MM.1S (cell line): ENCODE data around the gene PLCB2.

Experiments used
- CTCF ChIP-seq: fragments of 300-600 bp; sonication (generic); IDR thresholded peaks from 2 replicates; pipeline ENCODE4 v1.5.1; 2016; ENCODE audit warnings: antibody characterized with exemption, low read length, mixed read lengths
- EZH2 ChIP-seq: fragments of 300-600 bp; sonication (generic); optimal IDR thresholded peaks from 2 replicates; pipeline ENCODE3; 2017; ENCODE audit warnings: low read depth, mild to moderate bottlenecking, antibody characterized with exemption, low read length, mixed read lengths

DNA sequence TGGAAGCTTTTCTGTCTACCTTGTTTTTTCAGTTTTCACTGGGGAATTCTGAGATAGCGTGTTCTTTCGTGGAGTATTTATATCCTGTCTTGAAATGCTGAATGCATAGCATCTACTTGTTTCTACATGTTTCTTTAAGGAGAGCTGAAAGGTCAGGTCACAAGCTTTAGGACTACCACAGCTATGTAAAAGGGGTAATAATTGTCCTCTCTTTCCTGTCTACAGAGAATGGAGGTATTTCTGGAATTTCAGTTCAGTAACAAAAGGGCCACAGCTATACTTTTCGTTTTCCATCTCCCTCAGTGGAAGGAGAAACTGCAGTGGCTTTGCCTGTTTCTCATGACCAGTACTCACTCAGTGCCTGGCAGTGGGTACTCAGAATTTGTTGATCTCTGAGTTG lies 20.4 kb upstream of the PLCB2 start:
- TF ChIP-seq CTCF (no peak), EZH2 (no peak)
